Measurements from ENCODE around the gene SP5. TPM values are rescaled to one million over a fixed set of nuclear protein-coding genes. Genes with fewer than 3 reads are reported as not detected.

Gene SP5
- total and polyA plus RNA-seq, 2 experiments from 2014 or later: not detected

DNA sequence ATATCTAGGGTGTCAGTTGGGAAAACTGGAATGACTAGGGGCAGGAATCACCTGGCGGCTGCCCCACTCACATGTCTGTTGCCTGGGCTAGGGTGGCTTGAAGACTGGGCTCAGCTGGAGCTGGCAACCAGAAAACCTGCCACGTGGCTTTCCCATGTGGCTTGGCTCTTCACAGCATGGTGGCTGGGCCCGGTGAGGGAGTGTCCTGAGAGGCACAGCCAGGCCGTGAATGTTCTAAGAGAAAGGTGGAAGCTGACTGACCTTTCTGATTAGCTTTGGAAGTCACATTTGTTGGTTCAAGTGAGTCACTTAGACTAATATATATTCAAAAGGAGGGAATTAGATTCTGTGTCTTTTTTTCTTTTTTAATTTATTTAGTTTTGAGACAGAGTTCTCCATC is 22.7 kb downstream of the SP5 start:
- peaks cover 13% of the 10 kb centered on the region for H3K4me1 ChIP-seq (ENCODE audit: insufficient read depth)
- no peak overlapping the region for H2AFZ ChIP-seq
- in situ Hi-C loops (cut with MboI): no loop called here
- peaks cover 7% of the 10 kb centered on the region for H3K27me3 ChIP-seq (replicated peaks; ENCODE audit: insufficient read depth)
- peaks cover 9% of the 10 kb centered on the region for H3F3A ChIP-seq (ENCODE audit: insufficient read depth)
- no peak overlapping the region for H3K27ac ChIP-seq
- no peak overlapping the region for H3K4me3 ChIP-seq
- H3K4me2 ChIP-seq (ENCODE audit: unreplicated experiment): no peak overlapping the region
- no peaks in the 10 kb centered on the region for H3K36me3 ChIP-seq (ENCODE audit: low read depth)
- TF ChIP-seq EZH2phosphoT487 (IDR thresholded peaks at IDR 0.05; ENCODE audit: insufficient read depth, low read depth) (no peak), EZH2 (IDR thresholded peaks at IDR 0.05; ENCODE audit: insufficient read depth, poor library complexity, severe bottlenecking) (no peak)
- H3K9ac ChIP-seq: no peak overlapping the region
- no peaks in the 10 kb centered on the region for H3K9me2 ChIP-seq (ENCODE audit: insufficient read depth)
- DNase-seq: no peak
- no peaks in the 10 kb centered on the region for H4K20me1 ChIP-seq (ENCODE audit: insufficient read depth)
- no peaks in the 10 kb centered on the region for H3K9me3 ChIP-seq (ENCODE audit: low read depth)
- H3K79me2 ChIP-seq (ENCODE audit: insufficient read depth): no peaks in the 10 kb centered on the region
- 76 to 85% methylated on average over 4 of the region's 4 CpGs for WGBS, 2 experiments (ENCODE audit: low coverage in 1 of 2, low lambda C conversion rate in 2 of 2, missing lambda C conversion rate in 2 of 2)

- Histone ChIP-seq H3K27ac (peak overlapping the region; percentile 63), H3K9me2 (ENCODE audit: insufficient read depth) (no peaks in the 10 kb centered on the region), H3K4me2 (ENCODE audit: unreplicated experiment) (peak overlapping the region; percentile 64), H3K79me2 (ENCODE audit: insufficient read depth) (no peaks in the 10 kb centered on the region), H3K9ac (peak overlapping the region; percentile 16; the same call in 1 of the 2 replicates), H3K4me3 (no peak overlapping the region), H2AFZ (no peak overlapping the region), H3K36me3 (ENCODE audit: low read depth) (no peaks in the 10 kb centered on the region), H3K27me3 (replicated peaks; ENCODE audit: insufficient read depth) (no peaks in the 10 kb centered on the region; the same call in 1 of the 2 replicates), H4K20me1 (ENCODE audit: insufficient read depth) (no peaks in the 10 kb centered on the region), H3K9me3 (ENCODE audit: low read depth) (no peaks in the 10 kb centered on the region), H3K4me1 (ENCODE audit: insufficient read depth) (peaks cover 13% of the 10 kb centered on the region), H3F3A (ENCODE audit: insufficient read depth) (peaks cover 9% of the 10 kb centered on the region)
- WGBS, 2 experiments (ENCODE audit: low coverage in 1 of 2, low lambda C conversion rate in 2 of 2, missing lambda C conversion rate in 2 of 2): 1 to 2% methylated on average over 3 of the region's 3 CpGs
- peak; percentile 95 for DNase-seq
- in situ Hi-C loops (cut with MboI): no loop called here
- TF ChIP-seq EZH2 (IDR thresholded peaks at IDR 0.05; ENCODE audit: insufficient read depth, poor library complexity, severe bottlenecking): no peak
- TF ChIP-seq EZH2phosphoT487 (IDR thresholded peaks at IDR 0.05; ENCODE audit: insufficient read depth, low read depth): no peak
Observed at GRCh38 chr2:170739048-170739447, 23.9 kb downstream of the SP5 start.

GRCh38 chr2:170739507-170740046 is 24.4 kb downstream of the SP5 start:
- Histone ChIP-seq H3K9ac (no peak overlapping the region), H3K4me3 (no peak overlapping the region), H3K27me3 (replicated peaks; ENCODE audit: insufficient read depth) (no peaks in the 10 kb centered on the region; the same call in 1 of the 2 replicates), H3K4me1 (ENCODE audit: insufficient read depth) (peaks cover 13% of the 10 kb centered on the region), H2AFZ (no peak overlapping the region), H3K9me3 (ENCODE audit: low read depth) (no peaks in the 10 kb centered on the region), H3K36me3 (ENCODE audit: low read depth) (no peaks in the 10 kb centered on the region), H4K20me1 (ENCODE audit: insufficient read depth) (no peaks in the 10 kb centered on the region), H3F3A (ENCODE audit: insufficient read depth) (peaks cover 9% of the 10 kb centered on the region), H3K79me2 (ENCODE audit: insufficient read depth) (no peaks in the 10 kb centered on the region), H3K4me2 (ENCODE audit: unreplicated experiment) (peak overlapping the region; percentile 64), H3K27ac (no peak overlapping the region), H3K9me2 (ENCODE audit: insufficient read depth) (no peaks in the 10 kb centered on the region)
- no peak for DNase-seq
- TF ChIP-seq EZH2 (IDR thresholded peaks at IDR 0.05; ENCODE audit: insufficient read depth, poor library complexity, severe bottlenecking): no peak
- no peak for TF ChIP-seq EZH2phosphoT487 (IDR thresholded peaks at IDR 0.05; ENCODE audit: insufficient read depth, low read depth)
- in situ Hi-C loops (cut with MboI): no loop called here
- 76 to 80% methylated on average over 3 of the region's 3 CpGs for WGBS, 2 experiments (ENCODE audit: low coverage in 1 of 2, low lambda C conversion rate in 2 of 2, missing lambda C conversion rate in 2 of 2)

- H3K4me2 ChIP-seq (ENCODE audit: unreplicated experiment): no peak overlapping the region
- no peaks in the 10 kb centered on the region; the same call in 1 of the 2 replicates for H3K27me3 ChIP-seq (replicated peaks; ENCODE audit: insufficient read depth)
- in situ Hi-C loops (cut with MboI): no loop called here
- no peak overlapping the region for H3K4me3 ChIP-seq
- no peak for DNase-seq
- no peaks in the 10 kb centered on the region for H3K79me2 ChIP-seq (ENCODE audit: insufficient read depth)
- H3K36me3 ChIP-seq (ENCODE audit: low read depth): no peaks in the 10 kb centered on the region
- H3K9me2 ChIP-seq (ENCODE audit: insufficient read depth): no peaks in the 10 kb centered on the region
- H3K27ac ChIP-seq: no peak overlapping the region
- peaks cover 9% of the 10 kb centered on the region for H3F3A ChIP-seq (ENCODE audit: insufficient read depth)
- WGBS, 2 experiments (ENCODE audit: low coverage in 1 of 2, low lambda C conversion rate in 2 of 2, missing lambda C conversion rate in 2 of 2): 81 to 84% methylated on average over 4 of the region's 4 CpGs
- no peak overlapping the region for H2AFZ ChIP-seq
- H4K20me1 ChIP-seq (ENCODE audit: insufficient read depth): no peaks in the 10 kb centered on the region
- H3K9me3 ChIP-seq (ENCODE audit: low read depth): no peaks in the 10 kb centered on the region
- no peak overlapping the region for H3K9ac ChIP-seq
- no peak for TF ChIP-seq EZH2phosphoT487 (IDR thresholded peaks at IDR 0.05; ENCODE audit: insufficient read depth, low read depth)
- TF ChIP-seq EZH2 (IDR thresholded peaks at IDR 0.05; ENCODE audit: insufficient read depth, poor library complexity, severe bottlenecking): no peak
- H3K4me1 ChIP-seq (ENCODE audit: insufficient read depth): peaks cover 13% of the 10 kb centered on the region
Observed at GRCh38 chr2:170740660-170741059, 25.5 kb downstream of the SP5 start.

All from GM23248 (cell line).